ENCODE results near the gene FIGNL2.

The FIGNL2 gene

GRCh38 chr12:51851413-51852124, 3.1 kb upstream of the FIGNL2 start:
- TF ChIP-seq ZNF274 (IDR thresholded peaks at IDR 0.05; ENCODE audit: low read depth, low read length), result no peak
- no peak overlapping the region for H3K4me3 ChIP-seq (ENCODE audit: low read length)

- TF ChIP-seq ZNF274 (IDR thresholded peaks at IDR 0.05; ENCODE audit: low read depth, low read length), result no peak
- H3K4me3 ChIP-seq (ENCODE audit: low read length), result no peak overlapping the region
Observed at GRCh38 chr12:51850965-51851299, 2.4 kb upstream of the FIGNL2 start.

- TF ChIP-seq ZNF274 (IDR thresholded peaks at IDR 0.05; ENCODE audit: low read depth, low read length), result no peak
- H3K4me3 ChIP-seq (ENCODE audit: low read length), result no peak overlapping the region
Observed at GRCh38 chr12:51850081-51850964, 1.8 kb upstream of the FIGNL2 start.

- TF ChIP-seq ZNF274 (IDR thresholded peaks at IDR 0.05; ENCODE audit: low read depth, low read length), result no peak
- no peak overlapping the region for H3K4me3 ChIP-seq (ENCODE audit: low read length)
Observed at GRCh38 chr12:51848841-51849735, 570 bp upstream of the FIGNL2 start.

GRCh38 chr12:51847643-51848325, 734 bp downstream of the FIGNL2 start:
- no peak for TF ChIP-seq ZNF274 (IDR thresholded peaks at IDR 0.05; ENCODE audit: low read depth, low read length)
- H3K4me3 ChIP-seq (ENCODE audit: low read length), result no peak overlapping the region

GRCh38 chr12:51846911-51847642, 1.4 kb downstream of the FIGNL2 start:
- no peak for TF ChIP-seq ZNF274 (IDR thresholded peaks at IDR 0.05; ENCODE audit: low read depth, low read length)

GRCh38 chr12:51846271-51846691, 2.2 kb downstream of the FIGNL2 start:
- TF ChIP-seq ZNF274 (IDR thresholded peaks at IDR 0.05; ENCODE audit: low read depth, low read length), result no peak
- no peak overlapping the region for H3K4me3 ChIP-seq (ENCODE audit: low read length)

More at GRCh38 chr12:51846911-51847642, 1.4 kb downstream of the FIGNL2 start:
- no peak overlapping the region for H3K4me3 ChIP-seq (ENCODE audit: low read length)

GRCh38 chr12:51845482-51845881, 3.0 kb downstream of the FIGNL2 start:
- no peak for TF ChIP-seq ZNF274 (IDR thresholded peaks at IDR 0.05; ENCODE audit: low read depth, low read length)
- no peak overlapping the region for H3K4me3 ChIP-seq (ENCODE audit: low read length)

GRCh38 chr12:51844854-51845253, 3.7 kb downstream of the FIGNL2 start:
- TF ChIP-seq ZNF274 (IDR thresholded peaks at IDR 0.05; ENCODE audit: low read depth, low read length), result no peak
- H3K4me3 ChIP-seq (ENCODE audit: low read length), result no peak overlapping the region

GRCh38 chr12:51841727-51842126, 6.8 kb downstream of the FIGNL2 start:
- TF ChIP-seq ZNF274 (IDR thresholded peaks at IDR 0.05; ENCODE audit: low read depth, low read length), result no peak
- no peak overlapping the region for H3K4me3 ChIP-seq (ENCODE audit: low read length)

GRCh38 chr12:51840966-51841365, 7.6 kb downstream of the FIGNL2 start:
- no peak for TF ChIP-seq ZNF274 (IDR thresholded peaks at IDR 0.05; ENCODE audit: low read depth, low read length)
- H3K4me3 ChIP-seq (ENCODE audit: low read length), result no peak overlapping the region

- no peak for TF ChIP-seq ZNF274 (IDR thresholded peaks at IDR 0.05; ENCODE audit: low read depth, low read length)
- no peak overlapping the region for H3K4me3 ChIP-seq (ENCODE audit: low read length)
Observed at GRCh38 chr12:51839310-51839947, 9.1 kb downstream of the FIGNL2 start.

GRCh38 chr12:51838762-51839161, 9.8 kb downstream of the FIGNL2 start:
- TF ChIP-seq ZNF274 (IDR thresholded peaks at IDR 0.05; ENCODE audit: low read depth, low read length), result no peak

More at GRCh38 chr12:51838762-51839161, 9.8 kb downstream of the FIGNL2 start:
- no peak overlapping the region for H3K4me3 ChIP-seq (ENCODE audit: low read length)

All from GM08714 (cell line).